Ramos (cell line): ENCODE measurements around the gene CCM2L.

Experiments used
- in situ Hi-C: fragments of 300-500 bp; cut with MboI; formaldehyde crosslinking; loops from one replicate; pipeline ENCODE4 v1.14.3; 2022; ENCODE audit warnings: low sequenced_read_pairs; ENCODE audit not compliant: unreplicated experiment

Gene CCM2L

GRCh38 chr20:31991339-31991705 is 18.9 kb upstream of the CCM2L start:
- in situ Hi-C loops: no loop called here

DNA sequence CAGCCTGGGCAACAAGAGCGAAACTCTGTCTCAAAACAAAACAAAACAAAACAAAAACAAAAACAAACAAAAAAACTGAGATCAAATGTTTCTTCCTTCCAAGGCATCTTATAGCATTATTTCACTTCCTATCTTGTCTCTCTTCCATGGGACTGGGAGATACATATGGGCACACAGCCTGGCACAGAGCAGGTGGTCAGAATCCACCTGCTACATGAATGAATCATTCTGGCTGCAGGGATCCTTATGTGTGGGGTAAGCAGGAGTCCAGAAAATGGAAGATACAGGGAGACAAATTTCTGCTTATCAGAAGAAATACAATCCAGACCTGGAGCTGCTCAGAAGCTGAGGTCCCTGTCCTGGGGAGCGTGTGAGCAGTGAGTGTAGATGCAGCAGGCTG is 18.2 kb upstream of the CCM2L start:
- in situ Hi-C loops: no loop called here

- in situ Hi-C loops: no loop called here
Observed at GRCh38 chr20:31996996-31997395, 13.2 kb upstream of the CCM2L start.

GRCh38 chr20:31998246-31998645 is 12.0 kb upstream of the CCM2L start:
- in situ Hi-C loops: no loop called here

GRCh38 chr20:32003325-32003724 is 6.9 kb upstream of the CCM2L start:
- in situ Hi-C loops: no loop called here

GRCh38 chr20:32004963-32005362 is 5.3 kb upstream of the CCM2L start:
- in situ Hi-C loops: no loop called here

DNA sequence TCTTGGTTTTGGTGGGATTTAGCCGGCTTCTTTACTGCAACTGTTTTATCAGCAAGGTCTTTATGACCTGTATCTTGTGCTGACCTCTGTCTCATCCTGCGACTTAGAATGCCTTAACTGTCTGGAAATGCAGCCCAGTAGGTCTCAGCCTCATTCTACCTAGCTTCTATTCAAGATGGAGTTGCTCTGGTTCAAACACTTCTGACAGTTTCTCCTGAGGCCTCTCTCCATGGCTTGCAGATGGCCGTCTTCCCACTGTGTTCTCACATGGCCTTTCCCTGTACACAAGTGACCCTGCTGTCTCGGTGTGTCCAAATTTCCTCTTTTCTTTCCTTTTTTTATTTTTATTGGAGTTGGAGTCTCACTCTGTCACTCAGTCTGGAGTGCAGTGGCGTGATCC is 4.2 kb upstream of the CCM2L start:
- in situ Hi-C loops: no loop called here

DNA sequence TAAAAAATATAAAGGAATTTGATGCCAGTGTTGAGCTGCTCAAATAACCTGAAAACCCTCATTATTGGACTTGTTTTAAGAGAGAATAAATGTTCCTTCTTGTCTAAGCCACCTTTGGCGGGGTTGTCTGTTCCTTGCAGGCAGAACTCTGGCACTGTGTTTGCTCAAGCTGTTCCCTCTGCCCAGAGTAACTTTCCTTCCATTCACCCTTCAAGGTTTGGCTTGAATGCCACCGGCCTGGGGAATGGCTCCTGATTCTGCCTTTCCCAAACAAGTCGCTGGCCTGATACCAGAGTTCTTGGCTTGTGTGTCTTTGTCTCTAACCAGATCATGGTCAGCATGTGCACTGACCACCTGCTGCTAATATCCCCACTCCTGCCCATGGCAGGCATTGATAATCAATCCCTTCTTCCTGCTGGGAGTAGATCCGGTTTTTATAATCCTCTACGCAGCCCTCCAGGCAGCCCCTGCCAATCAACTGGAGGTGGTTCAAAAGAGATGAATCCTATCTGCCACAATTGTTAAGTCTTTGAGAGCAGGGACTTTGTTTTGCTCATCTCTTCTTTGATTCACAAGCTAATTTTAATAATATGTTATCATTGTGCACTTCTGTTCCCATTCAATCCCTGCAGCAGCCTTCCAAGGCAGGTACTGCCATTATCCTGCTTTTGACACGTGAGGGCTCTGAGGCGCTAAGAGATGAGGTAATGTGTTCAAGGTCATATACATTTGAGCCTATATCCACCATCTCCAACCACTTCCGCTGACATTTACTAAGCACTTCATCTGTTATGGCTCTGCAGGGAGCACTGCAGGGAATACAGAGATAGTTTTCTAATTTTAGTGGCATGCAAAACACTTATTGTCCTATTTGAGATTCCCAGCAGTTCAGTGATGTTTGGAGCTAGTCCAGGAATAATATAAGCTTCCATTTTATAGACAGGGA is 3.1 kb upstream of the CCM2L start:
- in situ Hi-C loops: no loop called here

GRCh38 chr20:32007787-32008616 is 2.2 kb upstream of the CCM2L start:
- in situ Hi-C loops: no loop called here

DNA sequence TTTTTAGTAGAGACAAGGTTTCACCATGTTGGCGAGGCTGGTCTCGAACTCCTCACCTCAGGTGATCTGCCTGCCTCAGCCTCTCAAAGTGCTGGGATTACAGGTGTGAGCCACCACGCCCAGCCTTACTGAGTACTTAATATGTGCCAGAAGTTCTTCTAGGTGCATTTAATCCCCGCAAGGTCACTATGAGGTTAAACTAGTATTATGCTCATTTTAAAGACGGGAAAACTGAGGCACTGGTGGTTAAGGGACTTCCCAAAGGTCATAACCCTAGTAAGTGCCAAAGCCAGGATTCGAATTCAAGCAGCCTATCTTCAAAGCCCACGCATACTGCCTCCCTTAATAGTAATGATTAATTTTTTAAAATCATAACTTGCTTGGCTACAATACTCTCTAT is 674 bp upstream of the CCM2L start:
- in situ Hi-C loops: no loop called here

DNA sequence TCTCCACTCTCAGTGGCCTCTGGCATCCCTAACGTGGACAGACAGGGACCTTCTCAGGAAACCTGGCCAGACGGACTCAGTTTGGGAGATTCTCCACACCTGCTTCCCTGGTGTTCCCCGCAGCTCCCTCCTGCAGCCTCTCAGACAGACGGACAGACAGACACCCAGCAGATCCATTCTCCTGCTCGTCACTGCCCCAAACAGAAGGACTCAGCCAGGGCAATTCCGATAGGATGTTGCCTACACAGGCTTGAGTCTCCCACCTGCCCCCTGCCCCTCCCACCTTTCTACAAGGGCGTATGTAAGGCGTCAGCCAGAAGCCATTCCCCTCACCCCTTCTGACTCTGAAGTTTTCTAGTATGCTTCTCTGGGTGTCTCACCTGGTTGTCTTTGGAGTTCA is 428 bp downstream of the CCM2L start:
- in situ Hi-C loops: no loop called here

DNA sequence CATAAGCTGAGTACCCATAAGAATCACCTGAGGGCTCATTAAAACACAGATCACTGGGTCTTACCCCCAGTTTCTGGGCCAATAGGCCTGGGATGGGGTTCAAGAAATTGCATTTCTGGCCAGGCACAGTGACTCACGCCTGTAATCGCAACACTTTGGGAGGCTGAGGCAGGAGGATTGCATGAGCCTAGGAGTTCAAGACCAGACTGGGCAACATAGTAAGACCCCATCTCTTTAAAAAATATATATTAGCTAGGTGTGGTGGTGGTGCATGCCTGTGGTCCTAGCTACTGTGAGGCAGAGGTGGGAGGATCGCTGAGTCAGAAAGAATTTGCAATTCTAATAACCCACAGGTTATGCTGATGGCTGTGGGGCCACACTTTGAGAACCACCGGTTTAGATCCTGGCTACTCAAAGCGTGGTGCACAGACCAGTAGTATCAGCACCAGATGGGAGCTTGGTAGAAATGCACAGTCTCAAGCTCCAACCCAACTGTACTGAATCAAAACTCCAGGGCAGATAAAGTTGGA is 2.0 kb downstream of the CCM2L start:
- in situ Hi-C loops: no loop called here

- in situ Hi-C loops: no loop called here
Observed at GRCh38 chr20:32013326-32013725, 3.1 kb downstream of the CCM2L start.

GRCh38 chr20:32017711-32018251 is 7.5 kb downstream of the CCM2L start:
- in situ Hi-C loops: no loop called here

DNA sequence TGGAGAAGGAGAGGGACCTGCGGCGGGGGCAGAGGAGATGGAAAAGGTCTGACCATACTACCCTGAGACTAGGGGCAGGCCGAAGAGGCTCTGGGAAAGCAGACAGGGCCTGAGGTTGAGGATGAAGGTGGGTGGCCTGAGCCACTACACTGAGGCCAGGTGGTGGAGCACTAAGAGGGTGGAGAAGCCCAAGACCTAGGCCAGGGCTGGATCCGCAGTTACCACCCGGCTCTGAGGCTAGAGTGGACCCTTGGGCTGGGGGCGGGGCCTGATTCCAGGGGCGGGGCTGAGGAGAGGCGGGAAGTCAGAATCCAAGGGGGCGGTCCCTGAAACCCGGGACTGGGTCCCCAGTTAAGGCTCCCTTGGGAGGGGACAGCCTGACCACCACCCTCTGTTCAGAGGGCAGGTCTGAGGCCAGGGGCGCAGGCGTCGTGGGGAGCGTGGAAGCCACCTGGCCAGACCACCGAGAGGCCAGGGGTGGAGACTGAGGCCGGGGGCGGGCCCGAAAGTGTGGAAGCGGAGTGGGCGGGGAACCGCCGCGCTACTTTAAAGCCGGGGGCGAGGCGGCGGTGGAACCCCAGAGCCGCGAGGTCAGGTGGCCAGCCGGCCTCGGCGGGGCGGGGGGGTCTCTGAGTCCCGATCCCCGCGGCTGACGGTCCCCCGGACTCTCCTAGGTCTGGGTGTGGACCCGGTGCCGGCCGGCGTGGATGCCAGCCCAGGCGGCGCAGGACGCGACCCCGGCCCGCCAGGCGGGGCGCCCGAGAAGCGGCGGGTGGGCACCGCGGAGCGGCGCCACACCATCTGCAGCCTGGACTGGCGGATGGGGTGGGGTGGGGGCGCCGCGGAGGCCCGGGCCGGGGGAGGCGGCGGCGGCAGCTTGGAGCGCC is 8.3 kb downstream of the CCM2L start:
- in situ Hi-C loops: no loop called here

DNA sequence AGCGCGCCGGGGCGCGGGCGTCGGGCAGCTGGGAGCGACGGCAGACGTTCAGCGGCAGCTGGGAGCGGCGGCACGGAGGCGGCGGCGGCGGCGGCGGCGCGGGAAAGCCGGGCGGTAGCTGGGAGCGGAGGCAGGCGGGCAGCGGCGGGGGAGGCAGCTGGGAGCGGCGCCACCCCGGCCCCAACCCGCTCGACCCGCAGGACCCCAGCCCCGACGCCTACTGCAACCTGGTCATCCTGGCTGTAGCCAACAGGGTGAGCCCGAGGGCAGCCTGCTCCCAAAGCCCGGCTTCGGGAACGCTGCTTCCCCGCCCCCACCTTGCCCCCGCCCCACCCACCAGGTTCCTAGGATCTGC is 8.9 kb downstream of the CCM2L start:
- in situ Hi-C loops: no loop called here

DNA sequence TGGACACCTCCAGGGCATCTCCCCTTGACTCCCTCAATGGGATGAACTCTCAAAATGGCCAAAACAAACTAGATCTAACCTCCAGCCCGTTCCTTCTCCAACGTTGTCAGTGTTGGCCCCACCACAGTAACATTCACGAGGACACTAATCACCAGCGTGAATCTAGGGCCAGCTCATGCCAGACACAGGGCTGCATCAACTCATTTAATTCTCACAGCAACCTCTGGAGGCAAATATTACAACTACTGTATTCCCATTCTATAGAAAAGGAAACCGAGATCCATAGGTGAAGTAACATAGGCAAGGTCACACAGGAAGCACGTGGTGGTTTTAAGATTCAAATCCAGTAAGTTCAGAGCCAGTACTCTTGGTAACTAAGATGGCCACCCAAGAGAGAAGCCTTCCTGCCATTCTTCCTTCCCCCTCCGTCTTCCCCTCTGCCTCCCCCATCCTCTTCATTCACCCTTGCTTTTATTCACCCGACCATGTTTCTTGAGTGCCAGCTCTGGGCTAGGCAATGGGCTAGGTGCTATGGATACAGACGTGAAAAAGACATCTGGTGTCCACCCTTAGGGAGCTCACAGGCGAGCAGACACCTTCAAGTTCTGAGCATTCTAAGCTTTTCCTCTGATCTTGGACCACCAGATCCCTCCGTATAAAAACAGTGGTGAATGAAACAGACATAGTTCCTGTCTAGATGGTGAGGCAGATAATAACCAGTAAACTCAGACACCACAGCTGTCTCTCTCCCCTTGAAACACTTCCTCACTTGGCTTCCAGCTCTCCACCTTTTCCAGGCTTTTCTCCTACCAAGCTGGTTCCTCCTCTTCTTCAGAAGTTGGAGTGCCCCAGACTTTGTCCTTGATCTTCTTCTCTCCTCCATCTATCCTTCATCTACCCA is 9.6 kb downstream of the CCM2L start:
- in situ Hi-C loops: loop anchor here (5.0 kb wide), 1 partner anchor 72 kb away; no protein-coding TSS in a partner anchor

DNA sequence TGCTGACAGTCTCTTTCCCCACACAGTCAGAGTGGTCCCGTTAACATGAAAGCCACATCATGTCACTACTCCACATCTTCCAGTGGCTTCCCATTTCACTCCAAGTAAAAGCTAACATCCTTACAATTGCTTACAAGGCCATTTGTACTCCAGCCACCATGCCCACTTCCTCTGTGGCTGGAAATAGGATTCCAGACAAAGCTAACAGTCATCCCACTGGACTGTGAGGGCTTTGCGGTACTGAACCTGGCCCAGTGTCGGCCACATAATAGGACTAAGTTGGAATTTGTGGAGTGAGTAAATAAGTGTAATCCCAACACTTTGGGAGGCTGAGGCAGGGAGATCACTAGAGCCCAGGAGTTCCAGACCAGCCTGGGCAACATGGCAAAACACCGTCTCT is 10.9 kb downstream of the CCM2L start:
- in situ Hi-C loops: loop anchor here (5.0 kb wide), 1 partner anchor 71 kb away; no protein-coding TSS in a partner anchor
